H9 (cell line): Measurements from ENCODE around the gene TMEM252. TPM values are rescaled to one million over a fixed set of nuclear protein-coding genes. Genes with fewer than 3 reads are reported as not detected.

Experiments
- DNase-seq: peaks from one replicate; pipeline ENCODE4 v3.0.0-alpha.2; 2017
- H2AFZ ChIP-seq: one replicate; pipeline ENCODE4 v1.6.1; 2013; ENCODE audit warnings: mild to moderate bottlenecking, low read length, control low read depth, moderate library complexity
- H2AK5ac ChIP-seq: 2 replicates; pipeline ENCODE4 v1.6.1; 2013; ENCODE audit warnings: low read length, control low read depth, mixed read lengths; ENCODE audit not compliant: insufficient read length
- H2BK120ac ChIP-seq: one replicate; pipeline ENCODE4 v1.6.1; 2013; ENCODE audit warnings: low read depth, mild to moderate bottlenecking, low read length, control low read depth, inconsistent platforms; ENCODE audit not compliant: poor library complexity, severe bottlenecking
- H2BK12ac ChIP-seq: 2 replicates; pipeline ENCODE4 v1.6.1; 2013; ENCODE audit warnings: low read length, control low read depth, mixed read lengths, low read depth; ENCODE audit not compliant: insufficient read length
- H2BK15ac ChIP-seq: 2 replicates; pipeline ENCODE4 v1.6.1; 2013; ENCODE audit warnings: low read depth, low read length, control low read depth
- H2BK20ac ChIP-seq: one replicate; pipeline ENCODE4 v1.6.1; 2013; ENCODE audit warnings: low read depth, mild to moderate bottlenecking, low read length, control low read depth, inconsistent platforms; ENCODE audit not compliant: poor library complexity, severe bottlenecking
- H2BK5ac ChIP-seq: 2 replicates; pipeline ENCODE4 v1.6.1; 2013; ENCODE audit warnings: low read length, control low read depth, mixed read lengths; ENCODE audit not compliant: insufficient read length
- H3K14ac ChIP-seq: 2 replicates; pipeline ENCODE4 v1.6.1; 2013; ENCODE audit warnings: low read length, control low read depth; ENCODE audit not compliant: insufficient read depth
- H3K18ac ChIP-seq: 2 replicates; pipeline ENCODE4 v1.6.1; 2013; ENCODE audit warnings: low read depth, mild to moderate bottlenecking, mixed read lengths, low read length, control low read depth; ENCODE audit not compliant: insufficient read length
- H3K23ac ChIP-seq: 2 replicates; pipeline ENCODE4 v1.6.1; 2013; ENCODE audit warnings: low read length, control low read depth, mixed read lengths, low read depth; ENCODE audit not compliant: insufficient read length
- H3K23me2 ChIP-seq: 2 replicates; pipeline ENCODE4 v1.6.1; 2013; ENCODE audit warnings: low read depth, mild to moderate bottlenecking, mixed read lengths, low read length, control low read depth; ENCODE audit not compliant: insufficient read length, poor library complexity, severe bottlenecking
- H3K27ac ChIP-seq: 2 replicates; pipeline ENCODE4 v1.5.1; 2013; ENCODE audit warnings: low read length, control low read depth, mixed read lengths, low read depth; ENCODE audit not compliant: insufficient read length
- H3K27me3 ChIP-seq: 2 replicates; pipeline ENCODE4 v1.6.1; 2013; ENCODE audit warnings: low read length, control low read depth, inconsistent platforms; ENCODE audit not compliant: insufficient read depth
- H3K4ac ChIP-seq: 2 replicates; pipeline ENCODE4 v1.6.1; 2013; ENCODE audit warnings: low read depth, mild to moderate bottlenecking, control low read depth, inconsistent platforms, low read length, moderate library complexity
- H3K4me1 ChIP-seq: 2 replicates; pipeline ENCODE4 v1.6.1; 2013; ENCODE audit warnings: low read length, control low read depth, inconsistent platforms; ENCODE audit not compliant: insufficient read depth
- H3K4me2 ChIP-seq: 2 replicates; pipeline ENCODE4 v1.6.1; 2013; ENCODE audit warnings: low read length, control low read depth, mixed read lengths; ENCODE audit not compliant: insufficient read length, insufficient read depth
- H3K56ac ChIP-seq: 2 replicates; pipeline ENCODE4 v1.6.1; 2013; ENCODE audit warnings: low read depth, mild to moderate bottlenecking, mixed read lengths, low read length, control low read depth; ENCODE audit not compliant: insufficient read length
- H3K79me1 ChIP-seq: 2 replicates; pipeline ENCODE4 v1.6.1; 2013; ENCODE audit warnings: low read depth, mild to moderate bottlenecking, moderate library complexity, low read length, control low read depth, inconsistent platforms; ENCODE audit not compliant: insufficient read depth, poor library complexity, severe bottlenecking
- H3K79me2 ChIP-seq: 2 replicates; pipeline ENCODE4 v1.6.1; 2013; ENCODE audit warnings: low read length, control low read depth, inconsistent platforms; ENCODE audit not compliant: insufficient read depth
- H3K9ac ChIP-seq: 2 replicates; pipeline ENCODE4 v1.6.1; 2013; ENCODE audit warnings: low read length, control low read depth, mixed read lengths; ENCODE audit not compliant: insufficient read length; ENCODE audit errors: extremely low read depth
- H3K9me3 ChIP-seq: one replicate; pipeline ENCODE4 v1.6.1; 2013; ENCODE audit warnings: low read depth, low read length, inconsistent platforms; ENCODE audit not compliant: control insufficient read depth
- H3T11ph ChIP-seq: one replicate; pipeline ENCODE4 v1.6.1; 2013; ENCODE audit warnings: mild to moderate bottlenecking, low read length, control low read depth, inconsistent platforms
- H4K20me1 ChIP-seq: one replicate; pipeline ENCODE4 v1.6.1; 2013; ENCODE audit not compliant: control insufficient read depth, insufficient read length, insufficient read depth
- H4K5ac ChIP-seq: 2 replicates; pipeline ENCODE4 v1.6.1; 2013; ENCODE audit warnings: low read depth, mild to moderate bottlenecking, mixed read lengths, low read length, control low read depth; ENCODE audit not compliant: insufficient read length
- H4K8ac ChIP-seq: replicated peaks from 2 replicates; pipeline ENCODE4 v1.6.1; 2013; ENCODE audit warnings: low read length, control low read depth, mixed read lengths, low read depth; ENCODE audit not compliant: insufficient read length
- H4K91ac ChIP-seq: 2 replicates; pipeline ENCODE4 v1.6.1; 2013; ENCODE audit warnings: low read depth, mild to moderate bottlenecking, moderate library complexity, mixed read lengths, low read length, control low read depth; ENCODE audit not compliant: insufficient read length
- H3K27ac Mint-ChIP-seq, 3 experiments: 2 replicates in 2 of 3; 3 replicates in 1 of 3; pipeline ENCODE4 v1.8.0; 2020 to 2021; ENCODE audit warnings: mixed read lengths in 3 of 3, mild to moderate bottlenecking in 1 of 3, moderate library complexity in 1 of 3
- H3K27me3 Mint-ChIP-seq: 2 replicates; pipeline ENCODE4 v1.8.0; 2021; ENCODE audit warnings: low read depth, mild to moderate bottlenecking, moderate library complexity, mixed read lengths
- H3K36me3 Mint-ChIP-seq, 3 experiments: 2 replicates in 2 of 3; 3 replicates in 1 of 3; pipeline ENCODE4 v1.8.0; 2020 to 2021; ENCODE audit warnings: low read depth in 3 of 3, mixed read lengths in 3 of 3; ENCODE audit not compliant: insufficient read depth in 1 of 3
- H3K4me1 Mint-ChIP-seq, 2 experiments: 2 replicates each; pipeline ENCODE4 v1.8.0; 2020; ENCODE audit warnings: mixed read lengths in 2 of 2
- H3K4me3 Mint-ChIP-seq, 2 experiments: 2 replicates in 1 of 2; 3 replicates in 1 of 2; pipeline ENCODE4 v1.8.0; 2020 to 2021; ENCODE audit warnings: mild to moderate bottlenecking in 2 of 2, mixed read lengths in 2 of 2, moderate library complexity in 1 of 2
- H3K9me3 Mint-ChIP-seq, 2 experiments: 2 replicates in 1 of 2; 3 replicates in 1 of 2; pipeline ENCODE4 v1.8.0; 2020; ENCODE audit warnings: mild to moderate bottlenecking in 2 of 2, mixed read lengths in 2 of 2, moderate library complexity in 1 of 2
- WGBS: extraction: QIAGEN DNeasy Blood & Tissue Kit; methylation state at CpG from one replicate; pipeline ENCODE4 v1.1.7; 2013; ENCODE audit warnings: missing lambda C conversion rate, low lambda C conversion rate, mixed read lengths; ENCODE audit not compliant: insufficient read length; ENCODE audit errors: extremely low coverage; 5-methylcytosine and 5-hydroxymethylcytosine counted together
- total RNA-seq: library from RNA; stranded (reverse); gene quantifications from 2 replicates; pipeline ENCODE4 v1.2.1, GENCODE V29; 2021
- TF ChIP-seq, protein P1 (sequence below): fragments of 200-600 bp; sonication (generic); conservative IDR thresholded peaks from 3 replicates; pipeline ENCODE4 v1.8.0; 2021; ENCODE audit warnings: antibody characterized with exemption, mild to moderate bottlenecking

TMEM252 gene
- total RNA-seq, 1 experiment from 2014 or later, result not detected

DNA sequence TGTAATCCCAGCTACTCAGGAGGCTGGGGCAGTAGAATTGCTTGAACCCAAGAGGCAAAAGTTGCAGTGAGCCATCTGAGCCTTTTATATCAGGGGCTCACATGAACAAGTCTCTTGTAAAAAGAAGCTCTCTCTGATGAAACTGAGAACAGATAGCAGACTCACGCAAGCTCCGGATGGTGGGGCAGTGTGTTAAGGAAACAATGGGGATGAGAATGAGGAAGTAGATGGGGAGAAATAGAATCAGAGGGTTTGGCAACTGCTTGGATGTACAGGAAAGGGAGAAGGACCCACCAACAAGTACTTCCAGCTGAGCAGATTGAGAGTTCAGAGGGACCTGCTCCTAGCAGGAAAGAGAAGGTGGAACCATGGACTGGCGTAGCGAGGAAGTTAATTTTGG, 18.6 kb downstream of the TMEM252 start:
- Histone ChIP-seq H3K4ac (no peak overlapping the region), H3K14ac (no peak overlapping the region), H4K91ac (no peak overlapping the region), H2BK20ac (no peak overlapping the region), H3K27ac (no peak overlapping the region), H3K9ac (no peak overlapping the region), H4K20me1 (no peaks in the 10 kb centered on the region), H3K23ac (no peak overlapping the region), H3K4me2 (no peak overlapping the region), H3K9me3 (peaks cover 5% of the 10 kb centered on the region), H2BK5ac (no peak overlapping the region), H3K4me1 (no peaks in the 10 kb centered on the region), H3K79me1 (no peaks in the 10 kb centered on the region), H3K27me3 (no peaks in the 10 kb centered on the region; the same call in 1 of the 2 replicates), H3K23me2 (no peaks in the 10 kb centered on the region), H4K8ac (no peak overlapping the region), H2AK5ac (no peak overlapping the region), H3K56ac (no peak overlapping the region), H2AFZ (no peak overlapping the region), H3T11ph (no peak overlapping the region), H3K18ac (no peak overlapping the region), H2BK15ac (no peak overlapping the region), H3K79me2 (no peaks in the 10 kb centered on the region), H2BK12ac (no peak overlapping the region), H4K5ac (no peak overlapping the region), H2BK120ac (no peak overlapping the region)
- TF ChIP-seq, protein P1, sequence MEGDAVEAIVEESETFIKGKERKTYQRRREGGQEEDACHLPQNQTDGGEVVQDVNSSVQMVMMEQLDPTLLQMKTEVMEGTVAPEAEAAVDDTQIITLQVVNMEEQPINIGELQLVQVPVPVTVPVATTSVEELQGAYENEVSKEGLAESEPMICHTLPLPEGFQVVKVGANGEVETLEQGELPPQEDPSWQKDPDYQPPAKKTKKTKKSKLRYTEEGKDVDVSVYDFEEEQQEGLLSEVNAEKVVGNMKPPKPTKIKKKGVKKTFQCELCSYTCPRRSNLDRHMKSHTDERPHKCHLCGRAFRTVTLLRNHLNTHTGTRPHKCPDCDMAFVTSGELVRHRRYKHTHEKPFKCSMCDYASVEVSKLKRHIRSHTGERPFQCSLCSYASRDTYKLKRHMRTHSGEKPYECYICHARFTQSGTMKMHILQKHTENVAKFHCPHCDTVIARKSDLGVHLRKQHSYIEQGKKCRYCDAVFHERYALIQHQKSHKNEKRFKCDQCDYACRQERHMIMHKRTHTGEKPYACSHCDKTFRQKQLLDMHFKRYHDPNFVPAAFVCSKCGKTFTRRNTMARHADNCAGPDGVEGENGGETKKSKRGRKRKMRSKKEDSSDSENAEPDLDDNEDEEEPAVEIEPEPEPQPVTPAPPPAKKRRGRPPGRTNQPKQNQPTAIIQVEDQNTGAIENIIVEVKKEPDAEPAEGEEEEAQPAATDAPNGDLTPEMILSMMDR, result no peak
- H3K4me3 Mint-ChIP-seq, result no peak overlapping the region
- peaks cover 0 to 6% (median 0%) of the 10 kb centered on the region in 3 experiments; a peak in 2 of 7 replicates for H3K36me3 Mint-ChIP-seq
- peaks cover 92% of the 10 kb centered on the region for H3K27me3 Mint-ChIP-seq
- peaks cover 12% of the 10 kb centered on the region in 2 experiments for H3K9me3 Mint-ChIP-seq
- DNase-seq, result no peak
- no peak overlapping the region for H3K27ac Mint-ChIP-seq
- WGBS, result no CpG with 5 or more reads among the region's 4 CpGs
- H3K4me1 Mint-ChIP-seq, result no peaks in the 10 kb centered on the region
